GM12873 (cell line): ENCODE data around the gene SRR.

Experiments
- CTCF ChIP-seq: IDR thresholded peaks from 2 replicates; pipeline ENCODE4 v1.5.1; 2012; ENCODE audit warnings: low read depth, mild to moderate bottlenecking, moderate library complexity, low read length, control low read depth; ENCODE audit not compliant: insufficient read depth; ENCODE audit errors: missing control alignments

The SRR gene

DNA sequence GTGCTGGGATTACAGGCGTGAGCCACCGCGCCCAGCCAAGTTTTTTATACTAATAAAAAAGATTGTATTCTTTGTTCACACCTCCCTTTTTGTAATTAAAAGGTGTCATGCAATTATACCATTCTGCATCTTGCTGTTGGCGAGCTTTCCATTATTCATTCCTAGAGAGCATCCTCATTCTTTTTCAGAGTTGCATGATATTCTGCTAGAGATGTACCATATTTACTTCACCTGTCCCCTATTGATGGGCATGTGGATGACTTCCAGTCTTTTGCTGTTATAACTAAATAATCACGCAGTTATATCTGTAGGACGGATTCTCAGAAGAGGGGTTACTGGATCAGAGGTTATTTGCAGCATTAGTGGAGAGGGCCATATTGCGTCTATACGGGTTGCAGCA is 50.6 kb downstream of the SRR start:
- no peak for TF ChIP-seq CTCF

- TF ChIP-seq CTCF, result no peak
Measured at GRCh38 chr17:2357237-2357636, 53.5 kb downstream of the SRR start.

DNA sequence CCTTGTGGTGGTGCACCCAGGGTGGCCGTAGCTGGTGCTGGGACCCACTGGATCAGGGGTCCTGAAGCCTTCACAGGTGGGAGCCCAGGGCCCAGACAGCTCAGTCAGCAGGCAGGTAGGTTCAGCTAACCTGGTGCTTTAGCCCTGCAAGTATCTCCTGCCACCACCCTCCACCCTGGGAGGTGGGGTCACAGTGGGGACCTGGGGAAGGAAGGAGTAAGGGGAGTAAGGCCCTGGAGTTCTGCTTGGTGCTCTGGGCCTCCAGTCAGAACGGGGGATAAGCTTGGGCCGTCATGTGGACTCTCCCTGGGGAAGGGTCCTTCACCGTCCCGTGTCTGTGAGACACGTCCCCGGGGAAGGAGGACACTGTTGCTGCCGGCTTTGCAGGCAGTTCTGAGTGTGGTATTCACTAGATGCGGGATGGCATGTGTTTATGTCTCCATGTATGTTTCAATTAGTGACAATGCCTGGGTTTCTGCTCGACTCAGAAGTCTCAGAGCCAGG is 54.2 kb downstream of the SRR start:
- TF ChIP-seq CTCF, result no peak

DNA sequence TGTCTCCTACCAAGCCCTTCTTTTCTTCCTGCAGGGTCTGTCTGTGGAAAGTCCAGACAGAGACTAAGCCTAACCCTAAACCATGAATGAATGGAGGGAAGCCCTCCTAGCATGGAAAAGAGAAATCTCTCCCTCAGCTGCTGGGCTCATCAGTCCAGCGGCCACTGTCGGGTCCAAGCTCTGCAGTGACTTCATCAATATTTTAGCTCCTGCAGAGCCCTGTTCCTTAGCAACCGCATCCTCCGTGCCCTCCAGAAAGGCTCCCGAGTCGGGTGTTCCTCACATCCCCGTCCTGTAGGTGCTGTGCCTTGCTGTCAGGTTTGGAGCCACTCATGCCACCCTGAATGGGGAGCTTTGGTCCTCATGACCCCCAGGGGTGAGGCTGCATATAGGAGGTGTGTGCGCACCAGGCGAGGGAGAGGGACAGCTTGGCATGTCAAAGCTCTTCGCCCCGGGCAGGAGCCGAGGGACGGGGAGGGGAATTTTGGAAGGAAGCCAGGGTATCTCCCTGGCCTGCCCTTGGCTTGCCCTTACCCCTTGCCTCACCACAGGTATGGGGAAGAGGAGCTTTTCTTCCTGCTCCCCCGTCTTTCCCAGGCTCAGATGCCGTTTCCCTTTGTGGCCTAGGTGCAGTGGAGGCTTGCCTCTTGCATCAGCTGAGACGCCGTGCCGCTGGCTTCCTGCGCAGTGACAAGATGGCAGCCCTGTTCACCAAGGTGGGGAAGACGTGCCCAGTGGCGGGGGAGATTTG is 57.4 kb downstream of the SRR start:
- no peak for TF ChIP-seq CTCF

- TF ChIP-seq CTCF, result no peak
Measured at GRCh38 chr17:2362016-2362415, 58.3 kb downstream of the SRR start.

- TF ChIP-seq CTCF, result no peak
Measured at GRCh38 chr17:2362416-2362815, 58.7 kb downstream of the SRR start.

GRCh38 chr17:2362881-2363280 is 59.1 kb downstream of the SRR start:
- TF ChIP-seq CTCF, result no peak
